Measurements from ENCODE around the gene ABCG1.

ABCG1 gene

GRCh38 chr21:42319851-42320572, 101.1 kb downstream of the ABCG1 start:
- CTCF ChIA-PET: no interaction called here
- TF ChIP-seq LEF1 (IDR thresholded peaks at IDR 0.05; ENCODE audit: borderline replicate concordance) (no peak), NFRKB (IDR thresholded peaks at IDR 0.05) (no peak), CTBP1 (IDR thresholded peaks at IDR 0.05; ENCODE audit: borderline replicate concordance) (no peak), ARNT (IDR thresholded peaks at IDR 0.05) (no peak), HDGF (IDR thresholded peaks at IDR 0.05; ENCODE audit: borderline replicate concordance) (no peak), FOXM1 (IDR thresholded peaks at IDR 0.05; ENCODE audit: borderline replicate concordance) (no peak), SP1 (IDR thresholded peaks at IDR 0.05) (no peak), FOXK2 (IDR thresholded peaks at IDR 0.05) (no peak), PKNOX1 (IDR thresholded peaks at IDR 0.05) (no peak), ELF4 (IDR thresholded peaks at IDR 0.05) (no peak)
- POLR2A ChIA-PET: no interaction called here
- DNase-seq (ENCODE audit: extremely low spot score): no peak

- DNase-seq (ENCODE audit: extremely low spot score): no peak
- TF ChIP-seq NFRKB (IDR thresholded peaks at IDR 0.05) (no peak), ARNT (IDR thresholded peaks at IDR 0.05) (no peak), FOXM1 (IDR thresholded peaks at IDR 0.05; ENCODE audit: borderline replicate concordance) (no peak), PKNOX1 (IDR thresholded peaks at IDR 0.05) (no peak), LEF1 (IDR thresholded peaks at IDR 0.05; ENCODE audit: borderline replicate concordance) (no peak), L3MBTL2 (conservative IDR thresholded peaks at IDR 0.05) (no peak), TARDBP (IDR thresholded peaks at IDR 0.05) (no peak), FOXA1 (IDR thresholded peaks at IDR 0.05) (no peak), SUZ12 (IDR thresholded peaks at IDR 0.05) (no peak), ZNF384 (IDR thresholded peaks at IDR 0.05) (no peak), CTBP1 (IDR thresholded peaks at IDR 0.05; ENCODE audit: borderline replicate concordance) (no peak), SP1 (IDR thresholded peaks at IDR 0.05) (no peak), HDGF (IDR thresholded peaks at IDR 0.05; ENCODE audit: borderline replicate concordance) (no peak), FOXK2 (IDR thresholded peaks at IDR 0.05) (no peak), BHLHE40 (IDR thresholded peaks at IDR 0.05; ENCODE audit: borderline replicate concordance) (no peak), ELF4 (IDR thresholded peaks at IDR 0.05) (no peak)
- ChIA-PET POLR2A (no interaction called here), CTCF (no interaction called here)
Measured at GRCh38 chr21:42320791-42321190, 101.9 kb downstream of the ABCG1 start.

GRCh38 chr21:42321231-42321630, 102.3 kb downstream of the ABCG1 start:
- no peak for DNase-seq (ENCODE audit: extremely low spot score)
- ChIA-PET CTCF (no interaction called here), POLR2A (no interaction called here)
- TF ChIP-seq ARNT (IDR thresholded peaks at IDR 0.05) (no peak), NFRKB (IDR thresholded peaks at IDR 0.05) (no peak), ZNF384 (IDR thresholded peaks at IDR 0.05) (no peak), FOXM1 (IDR thresholded peaks at IDR 0.05; ENCODE audit: borderline replicate concordance) (no peak), CTBP1 (IDR thresholded peaks at IDR 0.05; ENCODE audit: borderline replicate concordance) (no peak), ELF4 (IDR thresholded peaks at IDR 0.05) (no peak), L3MBTL2 (conservative IDR thresholded peaks at IDR 0.05) (no peak), TARDBP (IDR thresholded peaks at IDR 0.05) (no peak), LEF1 (IDR thresholded peaks at IDR 0.05; ENCODE audit: borderline replicate concordance) (no peak), FOXK2 (IDR thresholded peaks at IDR 0.05) (no peak), BHLHE40 (IDR thresholded peaks at IDR 0.05; ENCODE audit: borderline replicate concordance) (no peak)

GRCh38 chr21:42321845-42322244, 102.9 kb downstream of the ABCG1 start:
- TF ChIP-seq FOXM1 (IDR thresholded peaks at IDR 0.05; ENCODE audit: borderline replicate concordance) (no peak), BHLHE40 (IDR thresholded peaks at IDR 0.05; ENCODE audit: borderline replicate concordance) (no peak), LEF1 (IDR thresholded peaks at IDR 0.05; ENCODE audit: borderline replicate concordance) (no peak), ELF4 (IDR thresholded peaks at IDR 0.05) (no peak), ZNF384 (IDR thresholded peaks at IDR 0.05) (no peak), FOXA1 (IDR thresholded peaks at IDR 0.05) (no peak)
- CTCF ChIA-PET: no interaction called here
- POLR2A ChIA-PET: no interaction called here
- DNase-seq (ENCODE audit: extremely low spot score): no peak

- TF ChIP-seq SP1 (IDR thresholded peaks at IDR 0.05): no peak
- TF ChIP-seq SUZ12 (IDR thresholded peaks at IDR 0.05): no peak
- TF ChIP-seq TARDBP (IDR thresholded peaks at IDR 0.05): no peak
- no peak for TF ChIP-seq PKNOX1 (IDR thresholded peaks at IDR 0.05)
- TF ChIP-seq FOXM1 (IDR thresholded peaks at IDR 0.05; ENCODE audit: borderline replicate concordance): no peak
- TF ChIP-seq CTBP1 (IDR thresholded peaks at IDR 0.05; ENCODE audit: borderline replicate concordance): no peak
- TF ChIP-seq LEF1 (IDR thresholded peaks at IDR 0.05; ENCODE audit: borderline replicate concordance): no peak
- TF ChIP-seq ARNT (IDR thresholded peaks at IDR 0.05): no peak
- TF ChIP-seq L3MBTL2 (conservative IDR thresholded peaks at IDR 0.05): no peak
- TF ChIP-seq FOXK2 (IDR thresholded peaks at IDR 0.05): no peak
- TF ChIP-seq BHLHE40 (IDR thresholded peaks at IDR 0.05; ENCODE audit: borderline replicate concordance): no peak
- TF ChIP-seq FOXA1 (IDR thresholded peaks at IDR 0.05): no peak
- no peak for TF ChIP-seq ZNF384 (IDR thresholded peaks at IDR 0.05)
- TF ChIP-seq ELF4 (IDR thresholded peaks at IDR 0.05): no peak
- no peak for TF ChIP-seq HDGF (IDR thresholded peaks at IDR 0.05; ENCODE audit: borderline replicate concordance)
- no peak for TF ChIP-seq NFRKB (IDR thresholded peaks at IDR 0.05)
- POLR2A ChIA-PET: no interaction called here
- CTCF ChIA-PET: interaction anchor here (0.6 to 0.7 kb wide), 3 partner anchors 16 to 138 kb away, joined by 3 read pairs; no protein-coding TSS in a partner anchor
Measured at GRCh38 chr21:42324896-42325295, 106.0 kb downstream of the ABCG1 start.

More at GRCh38 chr21:42324896-42325295, 106.0 kb downstream of the ABCG1 start:
- no peak for DNase-seq (ENCODE audit: extremely low spot score)

Measured in HEK293T (cell line).